Osteocyte (in vitro differentiated cells): Measurements from ENCODE around the gene CLVS2. TPM values are rescaled to one million over a fixed set of nuclear protein-coding genes. Genes with fewer than 3 reads are reported as not detected.

ENCODE experiments used
- DNase-seq: peaks from one replicate; pipeline ENCODE4 v3.0.0; 2021; ENCODE audit warnings: mixed read lengths; ENCODE audit not compliant: unreplicated experiment; ENCODE audit errors: extremely low spot score
- H3K27ac Mint-ChIP-seq: one replicate; pipeline ENCODE4 v1.8.0; 2021; ENCODE audit warnings: mild to moderate bottlenecking, mixed read lengths; ENCODE audit not compliant: unreplicated experiment
- H3K27me3 Mint-ChIP-seq: one replicate; pipeline ENCODE4 v1.8.0; 2021; ENCODE audit warnings: mixed read lengths; ENCODE audit not compliant: unreplicated experiment
- H3K36me3 Mint-ChIP-seq: one replicate; pipeline ENCODE4 v1.8.0; 2021; ENCODE audit warnings: mixed read lengths; ENCODE audit not compliant: unreplicated experiment
- H3K4me1 Mint-ChIP-seq: one replicate; pipeline ENCODE4 v1.8.0; 2021; ENCODE audit warnings: mixed read lengths; ENCODE audit not compliant: unreplicated experiment
- H3K4me3 Mint-ChIP-seq: one replicate; pipeline ENCODE4 v1.8.0; 2021; ENCODE audit warnings: mild to moderate bottlenecking, moderate library complexity, mixed read lengths; ENCODE audit not compliant: unreplicated experiment
- H3K9me3 Mint-ChIP-seq: one replicate; pipeline ENCODE4 v1.8.0; 2021; ENCODE audit warnings: mixed read lengths; ENCODE audit not compliant: unreplicated experiment
- total RNA-seq: library from RNA; stranded (reverse); gene quantifications from 2 replicates; pipeline ENCODE4 v1.2.1, GENCODE V29; 2021
- TF ChIP-seq, protein P1 (sequence below): fragments of 200-600 bp; sonication (generic); IDR thresholded peaks from 2 replicates; pipeline ENCODE4 v1.5.0; 2021; ENCODE audit warnings: antibody characterized with exemption, mild to moderate bottlenecking, moderate library complexity

The CLVS2 gene
- total RNA-seq, 1 donor from 2014 or later, result not detected

DNA sequence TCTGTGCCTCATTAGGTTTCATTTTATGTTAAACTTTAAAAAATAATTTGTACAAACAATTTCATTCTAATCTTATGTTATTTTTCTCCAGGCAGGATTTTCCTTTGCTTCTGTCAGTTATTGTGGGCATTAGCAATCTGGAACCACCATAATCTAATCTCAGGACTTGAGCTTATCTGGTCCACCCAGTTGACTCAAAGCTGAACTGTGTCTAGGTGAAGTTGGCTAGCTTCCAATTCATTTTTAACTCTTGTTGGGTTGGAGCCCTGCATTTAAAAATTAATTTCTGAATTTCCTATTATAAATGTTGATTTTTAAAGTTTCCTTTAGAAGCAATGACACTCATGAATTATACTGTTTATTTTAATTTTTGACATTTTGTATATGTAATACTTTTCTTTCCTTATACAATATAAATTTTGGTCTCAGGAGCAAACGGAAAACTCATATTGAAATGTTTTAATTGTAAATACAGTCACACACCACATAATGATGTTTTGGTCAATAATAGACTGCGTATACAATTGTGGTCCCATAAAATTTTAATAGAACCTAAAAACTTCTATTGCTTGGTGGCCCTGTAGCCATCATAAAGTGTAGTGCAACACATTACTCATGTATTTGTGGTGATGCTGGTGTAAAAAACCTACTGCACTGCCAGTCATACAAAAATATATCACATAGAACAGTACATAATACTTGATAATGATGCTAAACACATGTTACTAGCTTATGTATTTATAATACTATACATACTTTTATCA, 121.3 kb downstream of the CLVS2 start:
- Mint-ChIP-seq H3K27me3 (peaks cover 5% of the 10 kb centered on the region), H3K4me3 (no peak overlapping the region), H3K4me1 (no peaks in the 10 kb centered on the region), H3K9me3 (no peaks in the 10 kb centered on the region), H3K27ac (no peak overlapping the region), H3K36me3 (no peaks in the 10 kb centered on the region)
- DNase-seq, result no peak
- TF ChIP-seq, protein P1, sequence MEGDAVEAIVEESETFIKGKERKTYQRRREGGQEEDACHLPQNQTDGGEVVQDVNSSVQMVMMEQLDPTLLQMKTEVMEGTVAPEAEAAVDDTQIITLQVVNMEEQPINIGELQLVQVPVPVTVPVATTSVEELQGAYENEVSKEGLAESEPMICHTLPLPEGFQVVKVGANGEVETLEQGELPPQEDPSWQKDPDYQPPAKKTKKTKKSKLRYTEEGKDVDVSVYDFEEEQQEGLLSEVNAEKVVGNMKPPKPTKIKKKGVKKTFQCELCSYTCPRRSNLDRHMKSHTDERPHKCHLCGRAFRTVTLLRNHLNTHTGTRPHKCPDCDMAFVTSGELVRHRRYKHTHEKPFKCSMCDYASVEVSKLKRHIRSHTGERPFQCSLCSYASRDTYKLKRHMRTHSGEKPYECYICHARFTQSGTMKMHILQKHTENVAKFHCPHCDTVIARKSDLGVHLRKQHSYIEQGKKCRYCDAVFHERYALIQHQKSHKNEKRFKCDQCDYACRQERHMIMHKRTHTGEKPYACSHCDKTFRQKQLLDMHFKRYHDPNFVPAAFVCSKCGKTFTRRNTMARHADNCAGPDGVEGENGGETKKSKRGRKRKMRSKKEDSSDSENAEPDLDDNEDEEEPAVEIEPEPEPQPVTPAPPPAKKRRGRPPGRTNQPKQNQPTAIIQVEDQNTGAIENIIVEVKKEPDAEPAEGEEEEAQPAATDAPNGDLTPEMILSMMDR, result no peak

DNA sequence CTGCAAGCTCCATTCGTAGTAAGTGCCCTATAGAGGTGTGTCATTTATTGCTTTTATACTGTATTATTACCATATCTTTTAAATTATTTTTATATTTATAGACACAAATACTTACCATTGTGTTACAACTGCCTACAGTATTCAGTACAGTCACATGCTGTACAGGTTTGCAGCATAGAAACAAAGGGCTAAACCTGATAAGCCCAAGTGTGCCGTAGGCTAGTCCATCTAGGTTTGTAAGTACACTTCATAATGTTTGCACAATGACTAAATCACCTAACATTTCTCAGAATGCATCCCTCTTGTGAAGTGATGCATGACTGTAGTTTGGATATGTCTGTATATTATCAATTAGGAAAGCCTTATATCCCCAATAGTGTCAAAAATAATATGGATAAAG, 122.8 kb downstream of the CLVS2 start:
- TF ChIP-seq, protein P1, result no peak
- Mint-ChIP-seq H3K4me3 (no peak overlapping the region), H3K9me3 (no peaks in the 10 kb centered on the region), H3K27ac (no peak overlapping the region), H3K36me3 (no peaks in the 10 kb centered on the region), H3K27me3 (peaks cover 5% of the 10 kb centered on the region), H3K4me1 (no peaks in the 10 kb centered on the region)
- no peak for DNase-seq

Other genes with a start within 250 kb of the CLVS2 start
- gene FABP7, start 216.5 kb upstream of the CLVS2 start, total RNA-seq, result not detected in 2 replicates
- gene SMPDL3A, start 207.0 kb upstream of the CLVS2 start, total RNA-seq, result 12.8 and 14.6 TPM in 2 replicates